HG03097 (cell line): ENCODE measurements around the gene ZFPM1.
"Not testable (repeated sequence)": the region's sequence is repeated elsewhere in the genome, so short reads cannot be mapped to it uniquely, and the experiment has no call there.

ENCODE experiments used
- ATAC-seq: cut with Tn5 transposase; IDR thresholded peaks from one replicate; pipeline ENCODE4 v1.9.1; 2021; ENCODE audit not compliant: unreplicated experiment, low FRiP score

Gene ZFPM1

GRCh38 chr16:88478889-88479792 lies 26.1 kb downstream of the ZFPM1 start:
- ATAC-seq, result no peak

DNA sequence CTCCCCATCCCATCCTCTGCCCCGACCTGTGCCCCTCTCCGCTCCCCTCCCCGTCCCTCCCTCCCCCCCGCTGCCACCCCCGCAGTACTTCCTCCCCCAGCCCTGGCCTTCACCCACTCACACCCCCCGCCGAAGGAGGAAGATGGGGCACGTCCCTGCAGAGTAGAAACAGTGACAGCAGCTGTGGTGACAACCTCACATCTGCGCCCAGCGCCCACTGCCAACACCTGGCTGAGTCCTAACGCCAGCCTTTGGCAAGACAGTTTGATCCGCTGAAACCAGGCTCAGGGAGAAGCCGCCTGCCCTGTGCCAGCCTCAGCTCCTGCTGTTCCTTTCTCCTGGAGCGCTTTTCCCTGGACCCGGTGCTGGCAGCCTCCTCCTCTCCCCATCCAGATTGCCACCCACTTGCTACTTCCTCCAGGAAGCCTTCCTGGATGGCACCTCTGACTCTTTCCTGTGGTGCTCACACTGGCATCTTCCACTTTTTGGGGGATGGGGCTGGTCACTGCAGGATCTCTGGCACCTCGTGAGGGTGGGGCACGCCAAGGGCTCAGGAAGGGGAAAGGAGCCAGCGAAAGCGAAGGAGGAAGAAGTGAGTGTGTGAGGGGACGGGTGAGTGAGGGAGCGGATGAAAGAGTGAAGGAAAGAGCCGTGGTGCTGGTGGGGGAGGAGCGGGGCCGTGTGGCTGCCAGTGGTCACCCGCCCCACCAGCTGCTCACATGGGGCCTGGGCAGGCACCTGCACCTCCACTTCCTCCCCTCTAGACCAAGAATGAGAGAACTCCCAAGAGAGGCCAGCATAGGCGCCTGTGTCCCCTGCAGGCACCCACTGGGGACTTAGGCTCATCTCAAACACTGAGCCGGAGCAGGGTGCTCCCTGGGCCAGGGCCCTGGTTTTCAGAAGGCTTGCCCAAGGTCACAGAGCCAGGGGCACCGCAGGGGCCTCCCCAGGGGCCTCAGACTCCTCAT lies 27.0 kb downstream of the ZFPM1 start:
- no peak for ATAC-seq

DNA sequence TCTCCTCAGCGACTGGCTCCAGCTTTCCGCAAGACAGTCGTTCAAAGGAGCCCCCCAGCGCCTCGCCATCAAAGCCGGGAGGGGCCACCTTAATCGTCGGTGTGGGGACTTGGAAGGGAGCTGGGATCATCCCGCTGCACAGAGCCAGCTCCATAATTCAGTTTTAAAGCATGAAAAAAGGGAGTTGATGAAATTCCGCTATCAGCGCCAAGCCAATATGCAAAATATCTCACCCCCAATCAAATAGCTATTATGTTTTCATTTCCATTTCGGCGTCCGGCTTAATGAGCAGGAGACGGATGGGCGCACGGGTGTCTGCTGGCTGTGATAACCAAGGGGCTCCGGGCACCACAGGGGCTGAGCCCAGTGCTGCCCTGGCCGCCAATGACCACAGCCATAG lies 27.7 kb downstream of the ZFPM1 start:
- ATAC-seq, result no peak

GRCh38 chr16:88481851-88482250 lies 28.8 kb downstream of the ZFPM1 start:
- no peak for ATAC-seq

DNA sequence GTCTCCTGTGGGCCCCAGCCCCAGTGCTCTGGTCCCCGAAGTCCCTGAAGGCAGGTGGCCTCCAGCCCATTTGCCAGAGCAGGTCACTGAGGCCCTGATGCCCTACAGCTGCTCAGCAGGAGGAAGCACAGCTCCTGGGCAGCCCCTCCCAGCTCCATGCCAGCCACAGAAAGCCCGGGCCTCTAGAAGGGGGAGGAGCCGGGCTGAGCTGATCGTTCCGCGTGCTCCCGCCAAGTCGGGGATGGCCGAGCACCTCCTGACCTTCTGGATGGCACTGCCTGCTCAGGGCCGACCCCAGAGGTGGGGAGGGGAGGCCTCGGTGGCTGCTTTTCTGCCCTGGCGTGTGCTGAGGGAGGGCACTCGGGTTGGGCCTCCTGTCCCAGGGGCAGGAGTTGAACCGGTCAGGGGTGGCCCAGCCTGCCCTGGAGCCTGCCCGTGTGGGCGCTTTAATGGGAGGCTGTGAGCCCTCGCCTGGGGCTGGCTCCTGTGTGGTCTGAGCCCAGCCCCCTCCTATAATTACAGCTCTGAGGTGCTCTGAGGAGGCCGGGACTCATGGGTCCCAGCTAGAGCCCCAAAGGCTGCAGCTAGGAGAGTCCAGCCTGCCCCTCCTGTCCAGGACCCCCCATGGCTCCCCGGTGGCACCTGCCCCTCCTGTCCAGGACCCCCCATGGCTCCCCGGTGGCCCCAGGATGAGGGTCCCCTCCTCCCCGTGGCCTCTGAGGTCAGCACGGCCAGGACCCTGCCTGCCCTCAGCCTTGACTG lies 29.7 kb downstream of the ZFPM1 start:
- no peak for ATAC-seq

DNA sequence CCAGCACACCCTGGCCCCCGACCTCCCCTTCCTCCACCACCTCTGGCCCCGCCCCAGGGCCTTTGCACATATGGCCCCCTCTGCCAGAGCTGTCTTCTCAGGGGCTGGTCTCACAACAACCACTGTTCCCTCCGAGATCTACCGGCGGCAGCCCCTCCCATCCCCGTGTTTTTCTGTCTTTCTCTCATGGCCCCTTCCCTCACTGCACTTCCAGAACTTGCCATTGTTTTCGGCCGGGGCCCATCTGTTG lies 30.2 kb downstream of the ZFPM1 start:
- no peak for ATAC-seq

DNA sequence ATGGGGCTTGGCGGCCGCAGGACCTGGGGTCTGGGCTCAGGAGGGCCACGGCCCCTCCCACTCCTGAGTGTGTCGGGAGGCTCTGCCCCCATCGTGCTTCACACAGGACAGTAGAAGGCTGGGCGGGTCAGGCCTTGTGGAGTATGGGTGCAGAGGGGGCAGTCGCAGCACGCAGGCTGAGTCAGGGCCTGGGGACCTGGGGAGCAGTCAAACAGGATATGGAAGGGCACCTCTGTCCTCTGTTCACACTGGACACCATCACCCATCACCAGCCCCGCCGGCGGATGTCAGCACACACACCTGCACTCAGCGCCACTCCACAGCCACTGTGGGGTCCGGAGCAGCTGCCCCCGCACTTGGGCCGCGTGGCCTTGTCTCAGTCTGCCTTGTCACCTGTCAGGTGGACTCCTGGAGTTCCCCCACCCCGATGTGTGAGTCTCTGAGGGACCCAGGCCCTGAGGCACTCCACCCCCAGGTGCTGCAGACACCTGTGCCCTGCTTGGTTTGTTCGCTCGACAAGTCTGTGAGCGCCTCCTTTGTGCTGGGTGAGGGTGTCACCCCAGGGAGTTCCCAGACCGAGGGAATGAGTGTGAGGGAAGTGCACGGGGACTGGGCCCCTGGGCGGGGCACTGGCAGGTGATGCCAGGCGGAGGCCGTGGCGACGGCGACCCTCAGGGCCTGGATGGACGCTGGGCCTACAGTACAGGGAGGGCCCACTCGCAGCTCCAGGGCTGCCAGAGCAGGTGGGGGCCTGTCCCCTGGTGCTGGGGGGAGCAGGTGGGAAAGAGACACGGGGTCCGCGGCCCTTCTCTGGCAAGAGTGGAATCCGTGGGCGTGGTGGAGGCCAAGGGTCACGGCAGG lies 31.7 kb downstream of the ZFPM1 start:
- ATAC-seq, result no peak

- not testable (repeated sequence) for ATAC-seq
Observed at GRCh38 chr16:88485366-88485741, 32.3 kb downstream of the ZFPM1 start.

DNA sequence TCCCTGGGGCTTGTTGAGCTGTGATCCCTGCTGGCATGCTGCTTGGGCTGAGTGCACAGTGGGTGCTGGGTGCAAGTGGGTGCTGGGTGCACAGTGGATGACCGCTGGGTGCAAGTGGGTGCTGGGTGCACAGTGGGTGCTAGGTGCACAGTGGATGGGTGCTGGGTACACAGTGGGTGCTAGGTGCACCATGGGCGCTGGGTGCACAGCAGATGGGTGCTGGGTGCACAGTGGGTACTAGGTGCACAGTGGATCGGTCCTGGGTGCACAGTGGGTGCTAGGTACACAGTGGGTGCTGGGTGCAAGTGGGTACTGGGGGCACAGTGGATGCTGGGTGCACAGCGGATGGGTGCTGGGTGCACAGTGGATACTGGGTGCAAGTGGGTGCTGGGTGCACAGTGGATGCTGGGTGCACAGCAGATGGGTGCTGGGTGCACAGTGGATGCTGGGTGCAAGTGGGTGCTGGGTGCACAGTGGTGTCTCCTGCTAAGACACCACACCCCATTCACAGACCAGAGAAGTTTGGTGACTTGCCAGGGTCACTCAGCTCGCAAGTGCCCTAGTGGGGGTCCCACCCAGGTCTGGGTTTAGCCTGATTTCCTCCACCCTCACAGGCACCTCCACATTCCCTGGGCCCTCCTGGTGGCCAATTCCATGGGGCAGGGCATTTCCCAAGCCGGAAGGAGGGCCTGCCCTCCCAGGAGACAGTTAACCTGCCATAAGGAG lies 33.5 kb downstream of the ZFPM1 start:
- no peak for ATAC-seq

- no peak for ATAC-seq
Observed at GRCh38 chr16:88487124-88487432, 34.0 kb downstream of the ZFPM1 start.

- no peak for ATAC-seq
Observed at GRCh38 chr16:88487920-88488851, 35.1 kb downstream of the ZFPM1 start.

DNA sequence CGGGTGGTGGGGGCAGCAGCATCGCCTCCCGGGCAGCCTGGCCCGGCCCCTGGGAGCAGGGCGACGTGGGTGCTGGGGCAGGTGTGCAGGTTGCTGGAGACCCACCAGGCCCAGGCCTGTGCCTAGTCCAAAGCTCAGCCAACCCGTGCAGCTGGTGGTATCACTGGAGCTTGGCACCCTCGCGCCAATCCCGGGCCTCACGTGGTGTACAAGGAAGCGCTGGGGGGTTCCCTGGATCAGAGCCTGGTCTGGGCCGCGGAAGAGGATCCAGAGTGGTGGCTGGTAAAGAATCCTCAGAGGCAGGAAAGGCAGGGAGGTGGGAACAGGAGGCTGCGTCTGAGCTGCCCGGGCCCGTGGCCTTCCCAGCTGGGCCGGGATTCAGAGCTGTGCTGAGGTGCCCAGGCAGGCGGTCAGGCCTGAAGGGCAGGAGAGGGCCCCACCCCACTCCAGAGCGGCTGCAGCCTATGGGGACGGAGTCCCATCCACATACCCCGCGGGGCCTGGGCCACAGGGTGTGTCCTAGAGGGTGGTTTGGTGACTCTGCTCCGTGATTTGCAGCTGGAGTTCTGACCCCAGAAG lies 36.2 kb downstream of the ZFPM1 start:
- ATAC-seq, result no peak

DNA sequence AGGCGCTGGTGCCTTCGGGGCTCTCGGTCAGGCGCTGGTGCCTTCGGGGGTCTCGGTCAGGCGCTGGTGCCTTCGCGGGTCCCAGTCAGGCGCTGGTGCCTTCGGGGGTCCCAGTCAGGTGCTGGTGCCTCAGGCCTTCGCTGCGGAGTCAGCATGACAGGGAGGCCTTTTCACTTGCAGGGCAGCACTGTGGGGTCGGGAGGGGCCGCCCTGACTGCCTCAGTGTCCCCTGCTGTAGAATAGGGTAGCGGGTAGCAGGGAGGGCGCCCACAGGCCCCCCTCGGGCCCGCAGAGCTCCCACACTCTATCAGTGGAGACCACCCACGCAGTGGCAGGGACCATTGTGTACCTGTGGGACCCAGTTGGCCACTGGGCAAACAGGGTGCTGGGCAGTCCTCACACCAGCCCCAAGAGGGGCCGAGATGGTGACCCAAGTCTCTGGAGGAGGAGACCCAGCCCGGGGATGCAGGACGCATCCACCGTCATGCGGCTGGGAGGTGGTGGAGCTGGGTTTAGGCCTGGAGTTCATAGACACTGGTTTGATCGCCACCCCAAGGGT lies 38.0 kb downstream of the ZFPM1 start:
- no peak for ATAC-seq

DNA sequence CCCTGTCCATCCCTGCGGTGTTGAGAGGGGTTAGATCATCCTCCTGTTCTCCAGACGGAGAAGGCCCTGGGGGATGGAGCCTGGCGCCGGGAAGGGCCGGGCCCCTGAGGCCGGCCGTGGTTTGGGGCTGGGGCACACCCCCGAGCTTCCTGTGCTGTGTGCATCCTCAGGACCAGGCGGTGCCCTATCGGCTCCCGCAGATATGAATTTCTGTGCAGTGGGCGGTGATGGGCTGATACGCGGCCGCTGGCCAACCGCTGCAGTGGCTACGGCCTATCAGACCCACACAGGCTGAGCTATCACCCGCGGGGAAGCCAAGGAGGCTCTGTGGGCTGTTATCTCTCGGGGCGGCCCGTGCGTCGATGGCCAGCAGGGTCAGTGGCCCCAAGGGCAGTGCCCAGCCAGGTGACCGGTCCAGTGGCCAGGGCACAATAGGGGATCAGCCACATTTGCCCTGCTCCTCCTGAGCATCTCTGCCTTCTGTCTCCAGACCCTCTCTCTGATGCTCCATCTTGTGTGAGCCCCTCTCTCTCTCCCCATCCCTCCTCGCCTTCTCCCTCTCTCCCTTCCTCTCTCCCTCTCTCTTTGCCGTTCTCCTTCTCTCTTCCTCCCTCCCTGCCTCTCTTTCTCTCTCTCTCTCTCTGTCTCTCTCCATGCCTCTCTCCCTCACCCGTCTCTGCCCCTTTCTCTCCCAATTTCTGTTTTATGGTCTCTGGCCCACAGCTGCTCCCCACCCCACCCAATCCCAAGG lies 38.7 kb downstream of the ZFPM1 start:
- ATAC-seq, result no peak

DNA sequence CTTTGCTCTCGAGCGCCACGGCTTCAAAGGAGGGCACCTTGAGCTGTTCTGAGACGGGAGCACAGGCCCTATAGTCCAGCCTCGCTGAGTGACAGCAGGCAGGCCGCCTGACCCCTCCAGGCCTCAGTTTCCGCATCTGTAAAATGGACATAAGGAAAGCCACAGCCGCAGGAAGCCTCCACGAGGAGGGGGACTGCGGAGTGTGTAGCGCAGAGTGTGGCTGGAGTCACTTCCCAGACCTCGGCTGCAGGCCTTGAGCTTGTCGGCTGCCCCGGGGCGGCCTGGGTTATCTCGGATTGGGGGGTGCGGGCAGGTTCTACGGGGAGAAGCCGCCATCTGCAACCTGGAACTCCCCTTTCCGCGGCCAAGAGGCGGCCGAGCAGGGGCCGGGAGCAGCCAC lies 40.8 kb downstream of the ZFPM1 start:
- no peak for ATAC-seq

DNA sequence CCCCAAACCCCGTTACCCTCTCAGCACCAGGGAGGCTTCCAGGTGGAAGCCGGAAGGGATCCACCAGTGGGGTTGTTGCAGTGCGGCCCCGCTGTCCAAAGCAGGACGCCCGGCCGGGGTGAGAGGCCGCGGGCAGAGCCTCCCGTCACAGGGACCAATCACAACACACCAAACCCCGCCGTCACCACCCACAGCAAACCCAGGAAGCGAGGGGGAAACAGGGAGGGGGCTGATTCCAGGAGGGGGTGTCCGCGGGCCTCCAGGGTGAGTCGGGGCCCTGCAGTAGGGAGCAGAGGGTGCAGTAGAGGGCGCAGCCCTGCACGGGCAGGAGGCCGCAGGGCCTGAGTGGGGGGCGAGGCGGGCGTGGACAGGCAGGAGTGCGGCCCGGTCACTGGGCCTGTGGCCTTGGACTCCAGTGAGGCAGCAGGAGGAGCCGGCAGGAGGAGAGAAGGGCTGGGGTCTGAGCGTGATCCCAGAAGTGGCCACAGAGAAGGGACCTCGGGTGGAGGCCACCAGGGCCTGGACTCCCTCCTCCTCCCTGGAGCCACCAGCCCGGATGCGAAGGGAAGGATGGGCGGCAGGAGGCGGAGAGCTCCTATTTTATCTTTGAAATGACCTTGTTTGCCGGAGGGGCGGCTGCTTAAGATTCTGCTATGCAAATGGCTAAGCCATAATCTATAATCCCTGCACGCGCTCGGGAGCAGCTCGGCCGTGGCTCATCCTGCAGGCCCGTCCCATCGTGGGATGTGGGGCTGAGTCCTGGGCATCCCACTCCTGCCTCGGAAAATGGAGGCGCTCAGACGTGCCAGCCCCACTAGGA lies 41.5 kb downstream of the ZFPM1 start:
- ATAC-seq, result no peak
